Subcutaneous adipose tissue (tissue), 4 donors: Measurements from ENCODE around the gene NELFB. TPM values are rescaled to one million over a fixed set of nuclear protein-coding genes. Genes with fewer than 3 reads are reported as not detected.

Experiments
- CTCF ChIP-seq: fragments of 450-650 bp; IDR thresholded peaks from one replicate; pipeline ENCODE4 v1.5.1; 2016; ENCODE audit warnings: low read depth, mild to moderate bottlenecking, control low read depth, antibody characterized with exemption, moderate library complexity
- total RNA-seq, 4 donors: library from RNA; depleted of rRNA; stranded (reverse); fragments of >200 nt; gene quantifications; one replicate each; pipeline ENCODE4 v1.1.0, GENCODE V29; 2016

Gene NELFB
- total RNA-seq, 4 donors from 2014 or later: 19.4 to 37.0 (median 30.8) TPM

GRCh38 chr9:137306066-137306849 is 51.1 kb downstream of the NELFB start:
- no peak for TF ChIP-seq CTCF

- TF ChIP-seq CTCF: no peak
Observed at GRCh38 chr9:137306850-137307254, 51.7 kb downstream of the NELFB start.

GRCh38 chr9:137307255-137308056 is 52.3 kb downstream of the NELFB start:
- no peak for TF ChIP-seq CTCF

GRCh38 chr9:137308057-137308619 is 53.0 kb downstream of the NELFB start:
- no peak for TF ChIP-seq CTCF

- TF ChIP-seq CTCF: no peak
Observed at GRCh38 chr9:137309368-137310188, 54.5 kb downstream of the NELFB start.

GRCh38 chr9:137310189-137311052 is 55.3 kb downstream of the NELFB start:
- no peak for TF ChIP-seq CTCF
